Ecto neural progenitor cell (in vitro differentiated cells): ENCODE results near the gene SI.
"Not testable (repeated sequence)": the region's sequence is repeated elsewhere in the genome, so short reads cannot be mapped to it uniquely, and the experiment has no call there.

Experiments
- DNase-seq: peaks from one replicate; pipeline ENCODE4 v3.0.0-alpha.2; 2018; ENCODE audit warnings: low spot score

SI gene

DNA sequence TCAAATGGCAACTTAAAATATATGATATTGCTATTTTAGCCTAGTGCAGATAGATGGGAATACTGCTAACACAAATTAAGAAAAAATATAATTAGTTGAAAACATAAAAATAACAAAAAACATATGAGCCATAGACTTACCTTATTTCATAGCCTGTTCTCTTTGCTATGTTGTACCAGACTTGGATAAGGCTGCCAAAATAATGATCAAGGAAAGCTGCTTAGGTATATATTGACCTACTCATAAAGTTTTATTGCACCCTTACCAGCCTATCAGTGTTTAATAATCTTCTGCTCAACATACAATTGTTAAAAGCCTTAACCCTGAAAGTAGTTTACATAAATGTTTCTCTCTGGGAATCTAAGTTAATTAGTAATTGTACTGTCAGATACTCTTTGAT is at the start of gene SI:
TSS of gene SI (minus strand) at position 204 of the 400 bp plus-strand sequence. CDS start 2,484 bp downstream, outside the sequence.
- DNase-seq, result no peak

DNA sequence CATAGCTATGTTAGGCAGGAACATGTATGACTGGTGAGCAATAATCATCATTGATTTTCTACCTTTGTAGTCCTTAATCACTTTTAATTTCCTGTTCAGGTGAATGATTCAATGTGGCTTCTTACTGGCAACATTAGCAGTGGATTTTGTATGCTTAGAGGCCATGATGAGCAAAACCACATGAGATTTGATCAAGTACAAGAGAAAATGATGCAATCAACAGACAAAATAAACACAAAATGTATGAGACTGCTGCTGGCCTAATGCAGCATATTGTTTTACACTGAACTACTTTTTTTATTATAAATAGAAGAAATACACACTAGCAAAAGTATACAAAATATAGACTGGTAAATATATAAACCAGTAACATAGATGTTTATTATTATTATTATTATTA is 47.5 kb upstream of the SI start:
- no peak for DNase-seq

DNA sequence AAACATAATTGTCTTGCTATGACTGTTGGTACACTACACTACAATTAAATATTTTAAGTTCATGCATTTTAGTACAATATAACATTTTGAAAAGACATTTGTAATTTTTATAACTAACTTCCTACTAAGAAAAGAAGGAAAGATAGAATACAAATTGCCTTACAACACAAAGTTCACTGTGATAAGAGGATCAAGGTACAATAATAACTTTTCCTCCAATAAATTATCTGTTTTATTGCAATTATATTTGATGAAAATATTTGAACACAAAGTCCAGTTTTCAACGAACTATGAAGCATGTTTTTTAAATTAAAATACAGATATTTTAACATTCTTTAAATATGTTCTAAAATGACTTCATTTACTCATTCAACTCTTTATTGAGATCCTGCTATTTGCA is 33.1 kb upstream of the SI start:
- DNase-seq, result no peak

DNA sequence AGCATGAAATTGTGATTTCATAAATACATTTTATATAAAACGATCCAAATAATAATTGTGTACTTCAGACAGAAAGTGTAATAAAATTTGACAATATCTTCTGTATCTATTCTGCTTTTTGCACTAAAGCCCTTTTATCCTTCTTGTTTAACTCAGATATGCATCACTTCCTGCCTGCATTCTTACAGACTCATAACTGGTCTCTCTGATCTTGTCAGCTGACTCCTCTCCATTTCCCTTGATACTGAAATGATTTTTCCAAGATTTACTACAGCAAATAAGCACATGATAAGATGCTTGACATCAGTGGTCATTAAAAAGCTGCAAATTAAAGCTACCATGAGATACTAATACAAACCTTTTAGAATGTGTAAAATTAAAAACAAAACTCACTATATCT is 25.3 kb upstream of the SI start:
- no peak for DNase-seq

DNA sequence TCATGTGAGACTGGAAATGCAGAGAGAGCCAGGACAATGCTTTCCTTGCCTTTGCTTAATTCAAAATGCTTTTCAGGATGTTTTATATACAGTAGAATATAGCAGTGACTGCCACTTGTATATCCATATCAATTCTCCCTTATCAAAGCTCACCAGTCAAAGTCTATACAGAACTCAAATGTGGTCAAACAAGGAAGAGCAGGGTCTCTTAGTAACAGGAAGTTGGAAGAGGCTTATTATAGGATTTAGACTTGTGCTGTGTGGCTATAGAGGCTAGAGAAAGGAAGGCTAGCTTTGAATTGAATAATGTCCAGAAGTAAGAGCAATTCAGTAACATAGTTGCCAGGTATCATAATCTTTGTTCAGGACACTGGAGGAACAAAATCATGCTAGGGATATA is 4.4 kb upstream of the SI start:
- DNase-seq, result no peak

DNA sequence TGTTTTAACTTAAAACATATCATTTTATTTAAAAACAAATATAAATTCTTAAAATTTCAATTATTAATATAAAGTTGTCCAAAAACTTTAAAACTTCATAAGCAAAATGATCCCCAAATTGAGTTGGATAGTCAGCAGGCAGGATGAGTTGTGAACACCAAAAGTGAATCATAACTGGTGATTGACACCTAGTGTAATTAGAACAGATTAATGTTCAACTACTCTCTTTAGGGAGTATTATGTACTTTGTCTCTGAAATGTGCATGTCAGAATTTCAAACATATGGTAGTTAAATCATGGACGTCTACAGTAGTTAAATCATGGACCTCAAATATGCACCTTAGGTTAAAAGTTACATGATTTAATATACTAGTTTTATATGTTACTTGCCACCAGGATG is 2.9 kb upstream of the SI start:
- DNase-seq, result no peak

DNA sequence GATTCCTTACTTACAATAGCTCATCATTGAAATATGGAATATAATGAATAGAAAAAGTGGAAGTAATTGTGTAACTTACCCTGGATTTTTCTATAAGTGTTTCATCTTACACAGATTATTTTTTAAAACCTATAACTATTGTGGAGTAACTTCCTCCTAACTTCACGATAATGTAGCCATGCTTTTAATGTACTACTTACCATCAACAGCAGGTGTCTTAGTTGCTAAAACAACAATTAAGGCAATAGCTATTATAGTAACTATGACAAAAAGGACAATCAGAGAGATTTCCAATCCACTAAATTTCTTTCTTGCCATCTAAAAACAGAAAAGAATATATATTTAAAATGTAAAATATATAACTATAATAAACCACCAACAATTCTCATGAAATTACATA is 2.6 kb downstream of the SI start:
- DNase-seq, result no peak

DNA sequence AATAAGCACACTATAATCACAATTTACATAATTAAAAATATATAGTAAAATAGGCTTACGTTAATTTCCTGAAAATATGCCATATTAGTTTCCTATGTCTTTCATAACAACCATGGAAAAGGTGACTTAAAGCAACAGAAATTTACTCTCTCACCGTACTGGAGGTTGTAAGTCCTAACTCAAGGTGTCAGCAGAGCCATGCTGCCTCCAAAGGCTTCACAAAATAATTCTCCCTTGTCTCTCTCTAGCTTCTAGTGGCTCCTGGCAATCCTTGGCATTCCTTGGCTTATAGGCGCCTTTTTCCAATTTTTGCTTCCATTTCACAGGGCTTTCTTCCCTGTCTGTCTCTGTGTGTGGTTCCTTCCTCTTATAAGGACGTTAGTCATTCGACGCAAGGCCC is 7.6 kb downstream of the SI start:
- no peak for DNase-seq

DNA sequence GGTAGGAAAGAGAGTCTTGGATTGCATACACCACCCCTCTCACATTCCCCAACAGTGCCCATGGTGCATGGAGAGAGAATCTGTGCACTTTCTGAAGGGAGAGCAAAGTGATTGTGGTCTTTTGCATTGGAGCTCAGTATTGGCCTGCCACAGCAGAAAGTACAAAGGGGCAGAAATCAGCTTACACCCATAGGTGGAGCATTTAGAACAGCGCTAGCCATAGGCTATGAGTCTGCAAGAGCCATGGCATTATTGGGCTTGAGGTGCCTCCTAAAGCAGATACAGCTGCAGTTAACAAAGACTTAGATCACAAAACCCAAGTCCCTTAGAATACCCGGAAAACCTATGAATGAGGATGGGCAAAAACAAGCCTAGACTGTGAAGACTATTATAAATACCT is 21.8 kb downstream of the SI start:
- DNase-seq, result no peak

DNA sequence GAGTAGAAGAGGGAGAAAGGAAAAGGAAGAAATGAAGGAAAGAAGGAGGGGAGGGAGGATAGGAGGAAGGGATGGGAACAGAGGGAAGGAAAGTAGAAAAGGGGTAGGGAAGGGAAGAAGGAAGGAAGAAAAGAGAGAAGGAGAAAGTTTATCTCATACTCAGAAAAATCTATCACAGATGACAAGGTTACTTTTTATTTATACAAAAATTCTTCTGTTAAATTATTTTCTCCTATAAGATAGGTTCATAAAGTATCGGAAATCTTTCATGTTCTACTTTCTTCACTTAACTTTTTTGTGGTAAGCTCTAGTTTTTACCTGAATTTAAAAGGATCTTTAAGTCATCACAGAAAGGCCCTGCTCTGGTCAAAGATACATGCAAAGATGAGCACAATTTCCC is 38.1 kb downstream of the SI start:
- no peak for DNase-seq

DNA sequence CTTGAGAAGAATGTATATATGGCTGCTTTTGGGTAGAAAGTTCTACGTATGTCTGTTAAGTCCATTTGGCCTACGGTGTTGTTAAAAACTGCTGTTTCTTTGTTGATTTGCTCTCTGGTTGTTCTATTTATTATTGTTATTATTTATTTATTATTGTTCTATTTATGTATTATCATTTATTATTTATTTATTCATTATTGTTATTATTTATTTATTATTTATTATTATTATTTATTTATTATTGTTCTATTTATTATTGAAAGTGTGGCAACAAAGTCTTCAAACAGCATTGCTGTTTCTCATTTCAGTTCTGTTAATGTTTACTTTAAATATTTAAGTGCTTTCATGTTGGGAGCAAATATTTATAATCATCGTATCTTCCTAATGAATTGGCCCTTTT is 66.7 kb downstream of the SI start:
- no peak for DNase-seq

DNA sequence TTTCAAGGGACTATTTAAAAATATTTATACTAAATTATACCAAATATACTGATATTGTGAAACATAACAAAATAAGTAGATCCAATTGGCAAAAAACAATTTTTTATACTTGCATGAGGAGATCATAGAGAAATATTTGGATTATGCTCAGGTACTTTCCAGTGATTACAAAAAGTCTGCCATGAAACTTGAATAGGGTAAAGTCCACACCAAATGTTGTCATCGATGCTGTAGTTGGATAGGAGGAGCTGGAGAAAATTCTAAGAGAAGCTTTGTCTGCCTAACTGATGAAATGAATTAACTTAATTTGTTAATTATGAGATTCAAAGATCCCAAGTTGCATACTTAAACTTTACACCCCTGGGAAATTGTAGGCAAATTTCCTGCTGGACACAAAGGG is 93.3 kb downstream of the SI start:
- DNase-seq, result no peak

DNA sequence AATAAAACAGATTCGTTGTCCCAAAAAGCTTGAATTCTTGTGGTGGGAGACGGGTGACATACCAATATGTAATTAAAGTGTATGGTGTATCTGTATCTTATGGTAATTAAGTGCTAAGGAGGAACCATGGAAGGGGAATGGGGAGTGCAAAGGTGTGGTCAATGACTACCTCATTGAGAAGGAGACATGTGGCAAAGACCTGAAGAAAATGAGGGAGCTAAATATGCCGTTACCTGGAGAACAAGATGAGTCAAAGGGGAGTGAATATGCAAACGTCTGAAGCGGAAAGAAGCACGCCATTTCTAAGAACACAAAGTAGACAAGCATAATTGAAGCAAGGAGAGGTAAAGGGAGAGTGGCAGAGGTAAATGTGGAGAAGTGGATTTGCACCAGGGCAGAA is 115.7 kb downstream of the SI start:
- no peak for DNase-seq

DNA sequence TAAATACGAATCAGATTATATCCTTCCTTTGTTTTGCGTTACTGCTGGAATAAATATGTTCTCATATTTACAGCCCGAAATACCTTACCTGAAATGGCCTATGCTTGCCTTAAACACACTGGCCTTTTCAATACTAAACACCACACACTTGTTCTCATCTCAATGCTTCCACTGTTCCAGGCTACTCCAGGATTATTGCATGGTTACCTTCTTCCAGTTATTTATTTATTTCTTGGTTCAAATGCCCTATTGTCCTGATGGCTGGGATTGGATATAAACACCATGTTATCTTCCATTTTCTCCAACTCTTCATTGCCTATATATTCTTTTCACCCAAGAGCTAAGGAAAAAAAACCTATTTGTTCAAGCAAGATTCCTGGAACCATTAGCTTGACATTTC is 125.3 kb downstream of the SI start:
- no peak for DNase-seq

DNA sequence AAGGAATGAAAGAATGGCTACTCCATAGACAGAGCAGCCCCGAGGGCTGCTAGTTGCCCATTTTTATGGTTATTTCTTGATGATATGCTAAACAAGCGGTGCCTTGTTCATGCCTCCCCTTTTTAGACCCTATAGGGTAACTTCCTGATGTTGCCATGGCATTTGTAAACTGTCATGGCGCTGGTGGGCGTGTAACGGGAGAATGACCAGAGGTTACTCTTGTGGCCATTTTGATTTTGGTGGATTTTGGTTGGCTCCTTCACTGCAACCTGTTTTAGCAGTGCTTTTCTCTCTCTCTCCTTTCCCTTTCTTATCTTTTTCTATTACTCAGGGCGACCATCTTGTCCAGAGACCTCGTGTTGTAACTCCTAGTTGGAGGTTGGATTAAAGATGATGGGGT is 126.9 kb downstream of the SI start:
- not testable (repeated sequence) for DNase-seq

DNA sequence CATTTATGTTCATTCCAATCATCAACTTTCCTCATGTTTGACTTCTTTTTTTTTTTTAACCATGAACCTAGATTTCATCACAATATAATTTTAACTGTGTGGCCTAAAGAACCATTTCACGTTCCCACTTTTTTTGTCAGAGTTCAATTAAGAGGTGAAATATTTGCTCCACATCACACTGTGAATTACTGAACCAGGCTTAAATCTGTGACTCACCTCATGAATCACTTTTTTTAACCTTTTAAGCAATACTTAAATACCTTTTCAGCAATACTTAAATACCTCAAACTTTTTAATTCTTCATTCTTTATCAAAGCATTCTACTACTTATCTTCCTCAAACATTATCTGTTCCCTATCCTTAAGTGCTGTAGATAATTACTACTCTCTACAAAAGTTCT is 137.6 kb downstream of the SI start:
- no peak for DNase-seq

DNA sequence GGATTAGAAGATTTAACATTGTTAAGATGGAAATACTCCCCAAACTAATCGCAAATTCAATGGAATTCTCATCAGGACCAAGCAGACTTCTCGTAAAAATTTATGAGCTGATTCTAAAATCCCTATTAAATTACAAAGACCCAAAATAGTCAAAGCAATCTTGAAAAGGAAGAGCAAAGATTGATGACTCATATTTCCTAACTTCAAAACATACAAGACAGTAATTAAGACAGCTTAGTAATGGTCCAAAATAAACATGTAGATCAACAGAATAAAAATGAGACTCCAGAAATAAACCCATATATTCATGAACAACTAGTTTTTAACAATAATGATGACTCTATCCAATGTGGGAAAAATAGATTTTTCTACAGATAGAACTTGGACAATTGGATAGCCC is 148.7 kb downstream of the SI start:
- no peak for DNase-seq
